Activated CD4-positive, alpha-beta T cell treated with anti-CD3 and anti-CD28 coated beads, Interleukin-2, amount 50 U/mL, for 24 hours (primary cell): ENCODE data around the gene LRRC61.
"Not testable (repeated sequence)": the region's sequence is repeated elsewhere in the genome, so short reads cannot be mapped to it uniquely, and the experiment has no call there.

Experiments used
- DNase-seq, 2 donors: peaks; one replicate each; pipeline ENCODE4 v3.0.0-alpha.2; 2020; ENCODE audit warnings: low read depth in 1 of 2, low spot score in 1 of 2

LRRC61 gene, protein sequence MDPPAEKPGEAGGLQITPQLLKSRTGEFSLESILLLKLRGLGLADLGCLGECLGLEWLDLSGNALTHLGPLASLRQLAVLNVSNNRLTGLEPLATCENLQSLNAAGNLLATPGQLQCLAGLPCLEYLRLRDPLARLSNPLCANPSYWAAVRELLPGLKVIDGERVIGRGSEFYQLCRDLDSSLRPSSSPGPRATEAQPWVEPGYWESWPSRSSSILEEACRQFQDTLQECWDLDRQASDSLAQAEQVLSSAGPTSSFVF

DNA sequence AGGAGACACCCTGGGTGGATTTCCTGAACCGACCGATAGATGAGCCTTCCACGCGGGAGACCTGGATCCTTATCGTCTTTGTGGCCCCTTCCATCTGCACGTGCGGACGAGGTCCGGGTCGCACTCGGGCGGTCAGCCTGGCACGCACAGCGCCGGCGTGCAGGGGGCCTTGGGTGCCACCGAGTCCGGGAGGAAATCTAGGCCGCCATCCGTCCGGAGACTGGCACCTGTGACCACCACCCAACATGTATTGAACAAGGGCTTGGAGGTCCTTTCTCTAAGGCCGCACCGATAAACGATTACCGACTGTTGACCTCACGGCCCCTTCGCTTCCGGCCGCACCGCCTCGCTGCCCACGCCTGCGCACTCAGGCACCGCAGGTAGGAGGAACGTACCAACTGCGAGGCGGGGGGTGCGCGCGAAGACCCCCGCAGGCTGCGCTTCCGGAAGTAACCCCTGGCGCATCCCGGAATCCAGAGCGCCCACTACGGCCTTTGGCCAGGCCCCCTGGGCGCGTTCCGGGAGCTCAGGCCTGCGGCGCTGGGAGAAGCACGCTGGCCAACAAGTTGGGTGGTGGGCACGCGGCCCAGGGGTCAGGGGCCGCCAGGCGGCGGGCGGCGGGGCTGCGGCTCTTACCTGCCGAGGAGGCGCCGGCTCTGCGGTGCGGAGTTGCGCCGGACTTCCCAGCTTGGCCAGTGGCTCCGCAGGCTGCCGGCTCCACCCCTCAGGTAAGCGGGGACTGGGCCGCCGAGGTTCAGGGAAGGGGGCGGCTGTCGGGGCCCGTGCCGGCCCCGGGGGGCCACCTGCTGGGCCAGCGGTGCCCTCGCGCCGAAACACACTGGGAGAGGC, at the start of gene LRRC61, which contains the start of gene ACTR3C:
TSS of gene LRRC61 (plus strand) at position 523 of the 849 bp plus-strand sequence. CDS start 13,507 bp downstream, outside the sequence.
TSS of gene ACTR3C (minus strand) at position 713 of the 849 bp plus-strand sequence. CDS start 28,249 bp downstream, outside the sequence.
- peak; percentile 46 to 54 for DNase-seq

DNA sequence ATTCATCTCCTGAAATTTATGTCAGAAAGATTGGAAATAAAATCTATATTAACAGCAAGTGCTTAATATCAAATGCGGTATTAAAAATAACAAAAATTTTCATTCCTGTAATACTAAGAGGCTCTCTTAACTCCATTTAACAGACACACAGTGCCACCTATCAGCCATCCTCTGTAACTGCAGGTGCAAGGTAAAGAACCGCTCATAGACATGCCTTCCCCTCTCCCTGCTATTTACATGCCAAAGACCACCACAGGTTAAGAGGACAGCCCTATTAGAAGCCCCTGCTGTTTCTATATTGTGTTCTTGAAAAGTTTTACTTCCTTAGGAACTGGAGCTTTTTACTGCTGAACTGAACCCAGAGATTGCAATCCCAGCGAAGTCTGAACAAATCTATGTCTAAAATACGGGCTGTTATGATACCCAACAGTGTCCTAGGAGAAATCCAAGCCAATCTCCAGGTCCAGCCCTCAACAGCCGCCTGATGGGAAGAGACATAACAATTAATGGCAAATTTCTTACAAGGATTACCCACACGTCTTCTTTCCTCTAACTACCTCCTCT, 46.9 kb upstream of the LRRC61 start:
- peak in 1 of 2 donors; percentile 32 for DNase-seq

DNA sequence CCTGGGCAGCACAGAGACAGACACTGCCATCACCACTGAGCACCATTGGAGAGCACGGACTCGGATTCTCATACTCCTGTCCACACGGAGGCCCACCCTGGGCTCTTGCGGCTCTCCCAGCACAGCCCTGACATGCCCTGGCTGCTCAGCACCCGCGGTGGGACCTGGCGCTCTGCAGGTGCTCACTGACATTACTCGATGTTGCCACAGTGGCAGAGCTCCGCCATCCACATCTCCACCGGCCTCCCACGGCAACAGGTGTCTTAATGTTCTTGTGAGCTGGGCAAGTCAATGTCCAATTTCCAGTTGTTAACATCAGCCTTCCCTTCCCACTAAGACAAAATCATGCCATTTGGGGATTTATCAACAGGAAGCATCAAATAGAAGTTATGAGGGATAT, 44.8 kb upstream of the LRRC61 start:
- DNase-seq, result not testable (repeated sequence)

DNA sequence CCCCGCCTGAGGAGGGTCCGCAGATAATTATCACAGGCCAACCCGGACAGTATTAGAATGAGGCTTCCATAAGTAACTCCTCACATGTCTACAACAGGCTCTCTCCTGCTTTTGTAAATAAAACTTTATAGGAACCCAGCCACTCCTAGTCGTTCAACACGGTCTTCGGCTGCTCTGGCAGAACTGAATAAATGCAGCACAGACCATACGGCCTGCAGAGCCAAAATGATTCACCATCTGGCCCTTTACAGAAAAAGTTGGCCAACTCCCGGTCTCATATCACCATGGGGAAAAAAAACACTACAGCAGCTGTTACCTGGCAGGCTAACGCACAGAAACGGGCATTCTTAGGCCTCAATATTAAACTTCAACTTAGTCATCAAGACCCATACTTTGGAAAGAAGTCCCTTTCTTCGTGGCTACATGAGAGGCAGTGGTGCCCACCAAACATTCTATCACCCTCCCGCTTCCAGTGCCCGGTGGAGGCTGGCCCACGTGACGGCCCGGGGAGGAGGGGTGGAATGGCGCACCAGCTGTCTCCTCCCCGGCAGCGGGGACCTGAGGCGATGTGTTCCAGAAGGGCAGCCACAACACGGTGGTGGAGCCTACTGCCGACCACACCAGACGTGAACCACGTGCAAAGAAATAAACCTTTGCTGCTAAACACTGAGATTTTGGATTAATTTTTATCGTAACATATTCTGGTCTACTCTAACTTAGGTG, 41.3 kb upstream of the LRRC61 start:
- DNase-seq, result not testable (repeated sequence)

DNA sequence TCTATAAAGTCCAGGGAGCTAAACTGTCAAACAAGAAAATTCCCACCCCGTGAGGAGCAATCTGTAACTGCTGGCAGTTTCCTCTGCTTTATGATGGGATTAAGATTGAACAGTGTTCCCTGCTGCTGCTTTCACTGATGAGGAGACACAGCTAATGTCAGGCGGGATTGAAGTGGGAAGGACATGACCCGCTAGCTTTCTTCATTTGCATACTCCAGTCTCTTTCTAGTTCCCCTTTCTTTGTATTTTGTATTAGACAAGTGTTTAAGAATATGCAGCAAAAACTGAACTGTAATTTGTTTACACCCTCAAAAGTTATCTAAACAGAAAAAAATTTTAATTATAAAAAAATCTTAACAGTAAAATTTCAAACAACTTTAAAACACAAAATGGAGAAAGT, 40.0 kb upstream of the LRRC61 start:
- not testable (repeated sequence) for DNase-seq

DNA sequence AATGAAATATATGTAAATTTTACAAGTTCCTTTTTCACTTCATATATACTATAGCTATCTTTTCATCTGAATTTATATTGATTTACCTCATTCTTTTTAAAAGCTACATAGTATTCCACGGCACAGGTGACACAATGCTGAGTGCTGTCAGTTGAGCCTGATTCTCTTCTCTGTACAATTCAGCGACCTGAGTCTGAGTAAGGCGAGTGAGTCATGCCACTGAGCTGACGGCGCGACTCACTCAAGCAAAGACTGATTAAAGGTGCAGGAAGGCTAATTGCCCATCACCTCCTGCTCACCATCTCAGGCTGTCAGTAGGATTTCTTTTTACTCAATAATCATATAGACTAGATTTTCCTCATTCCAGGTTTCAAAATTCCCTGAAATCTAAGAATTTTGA, 39.5 kb upstream of the LRRC61 start:
- not testable (repeated sequence) for DNase-seq

DNA sequence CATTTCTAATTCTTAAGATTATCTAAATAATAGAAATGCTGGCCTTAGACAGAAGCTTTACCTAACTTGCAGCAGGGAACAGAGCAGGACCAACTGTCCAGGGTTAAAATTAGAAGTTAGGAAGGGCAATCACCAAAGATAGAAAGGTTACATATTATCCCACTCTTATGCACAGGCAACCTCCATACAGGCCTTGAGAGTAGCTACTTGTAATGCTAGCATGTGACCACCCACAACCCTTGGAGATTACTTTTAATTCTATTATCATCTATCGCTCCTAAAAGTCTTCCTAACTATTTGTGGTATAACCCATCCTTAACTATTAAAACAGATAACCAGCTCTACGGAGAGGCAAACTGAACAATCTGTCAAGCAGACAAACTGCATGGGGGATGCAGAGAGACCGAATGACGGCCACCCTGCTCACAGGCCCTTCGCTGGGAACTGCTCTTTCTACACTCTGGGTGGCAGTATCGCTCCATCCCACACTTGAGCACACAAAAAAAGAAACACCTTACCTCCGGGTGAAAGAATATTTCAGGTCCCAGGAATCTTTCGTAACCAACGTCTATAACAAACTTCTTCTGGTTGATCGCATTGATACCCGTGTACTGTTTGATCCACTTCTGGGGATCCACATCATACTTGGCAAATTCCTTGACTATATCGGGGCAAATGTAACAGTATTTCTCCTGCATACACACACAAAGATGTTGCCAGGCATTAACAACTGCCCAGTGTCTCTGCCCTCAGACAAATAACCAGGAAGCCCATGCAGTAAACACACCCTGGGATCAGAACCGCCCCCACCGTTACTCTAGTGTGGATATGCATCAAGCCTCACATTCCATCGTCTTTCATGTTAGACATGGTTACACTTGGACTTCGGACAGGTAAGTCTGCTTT, 37.1 kb upstream of the LRRC61 start:
- DNase-seq, result peak in 1 of 2 donors; percentile 4

DNA sequence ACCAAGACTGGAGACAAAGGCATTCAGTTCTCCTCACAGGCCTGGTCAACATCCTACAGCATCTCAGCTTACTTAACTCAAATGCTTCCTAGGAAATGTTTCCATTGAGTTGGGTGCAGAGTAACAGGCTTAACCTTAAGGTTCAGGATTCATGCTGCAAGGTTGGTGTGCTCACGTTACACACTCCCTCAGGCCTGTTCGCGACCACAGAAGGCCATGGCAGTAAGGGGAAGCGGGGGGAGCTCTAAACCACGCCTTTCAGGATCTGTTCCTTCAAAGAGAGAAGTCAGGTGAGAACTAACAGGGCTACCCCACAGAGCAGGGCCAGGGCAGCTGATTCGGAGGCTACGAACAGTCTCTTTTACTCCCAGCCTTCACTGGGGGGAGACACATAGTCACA, 35.3 kb upstream of the LRRC61 start:
- not testable (repeated sequence) for DNase-seq

DNA sequence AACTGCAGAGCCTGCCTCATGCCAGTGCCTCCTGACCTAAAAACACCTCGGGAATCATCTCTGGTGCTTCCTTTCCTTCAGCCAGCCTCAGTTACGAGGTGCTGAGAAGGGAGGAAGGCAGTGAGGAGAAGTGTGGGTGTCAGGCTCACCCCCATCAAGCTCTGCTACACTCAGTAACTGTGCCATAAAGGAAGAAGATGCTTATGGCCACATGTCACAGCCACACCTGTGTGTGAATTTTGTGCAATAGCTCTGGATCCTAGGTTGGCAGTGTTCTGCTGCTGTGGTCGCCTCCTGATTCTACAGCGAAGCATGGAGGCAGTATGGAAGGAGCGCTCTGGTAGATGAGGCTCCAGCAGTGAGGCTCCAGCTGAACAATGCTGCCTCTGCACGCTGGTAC, 34.3 kb upstream of the LRRC61 start:
- DNase-seq, result not testable (repeated sequence)

DNA sequence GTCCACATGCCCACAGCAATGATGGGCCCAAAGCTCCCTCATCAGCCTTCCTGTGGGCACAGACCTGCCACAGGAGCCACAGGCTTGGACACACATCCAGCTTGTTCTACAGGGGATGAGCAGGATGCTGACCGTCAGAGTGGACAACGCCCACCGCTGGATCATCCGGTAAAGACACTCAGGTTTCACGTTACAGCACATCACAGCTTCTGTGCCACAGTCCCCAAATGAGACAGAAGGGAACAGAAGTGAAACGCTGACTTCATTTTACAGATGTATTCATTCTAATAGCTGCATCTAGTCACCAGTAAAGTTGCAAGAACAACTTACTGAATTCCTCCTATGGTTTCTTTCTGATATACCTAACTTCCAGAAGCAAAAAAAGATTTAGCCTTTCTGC, 32.8 kb upstream of the LRRC61 start:
- not testable (repeated sequence) for DNase-seq

DNA sequence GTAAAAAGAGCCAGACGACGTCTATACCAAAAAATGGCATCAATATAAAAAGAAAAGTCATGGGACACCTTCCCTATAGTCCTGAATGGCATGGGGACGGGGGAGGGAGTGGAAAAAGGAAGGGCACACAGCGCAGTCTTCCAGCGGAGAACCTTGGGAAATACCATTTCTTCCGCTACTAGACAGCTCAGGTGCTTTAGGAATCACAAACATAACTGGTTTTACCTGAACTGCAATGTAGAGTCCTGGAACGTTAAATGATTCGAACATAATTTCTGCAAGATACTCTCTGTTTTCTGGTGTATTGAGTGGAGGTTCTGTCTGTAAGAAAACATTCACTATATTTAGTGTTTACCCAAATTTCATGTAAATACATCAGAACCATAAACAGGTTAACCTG, 28.1 kb upstream of the LRRC61 start:
- DNase-seq, result not testable (repeated sequence)

DNA sequence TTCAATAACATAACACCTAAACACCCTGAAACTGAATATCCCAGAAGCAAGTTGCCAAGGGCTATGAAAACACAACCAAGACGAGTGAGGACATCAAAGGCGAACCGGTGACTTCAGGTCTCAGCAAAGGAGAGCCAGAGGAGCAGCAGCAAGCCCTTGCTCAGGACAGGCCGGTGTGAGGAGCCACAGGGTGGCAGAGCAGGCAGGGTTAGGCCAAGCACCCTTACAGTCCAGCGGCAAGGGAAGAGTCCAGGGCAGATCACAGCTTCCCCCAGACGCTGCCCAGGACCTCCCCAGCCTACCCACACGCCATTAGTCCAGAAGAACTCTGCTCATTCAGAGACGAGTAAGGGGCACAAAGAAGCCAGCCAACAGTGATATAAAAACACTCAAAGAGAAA, 27.5 kb upstream of the LRRC61 start:
- DNase-seq, result not testable (repeated sequence)

DNA sequence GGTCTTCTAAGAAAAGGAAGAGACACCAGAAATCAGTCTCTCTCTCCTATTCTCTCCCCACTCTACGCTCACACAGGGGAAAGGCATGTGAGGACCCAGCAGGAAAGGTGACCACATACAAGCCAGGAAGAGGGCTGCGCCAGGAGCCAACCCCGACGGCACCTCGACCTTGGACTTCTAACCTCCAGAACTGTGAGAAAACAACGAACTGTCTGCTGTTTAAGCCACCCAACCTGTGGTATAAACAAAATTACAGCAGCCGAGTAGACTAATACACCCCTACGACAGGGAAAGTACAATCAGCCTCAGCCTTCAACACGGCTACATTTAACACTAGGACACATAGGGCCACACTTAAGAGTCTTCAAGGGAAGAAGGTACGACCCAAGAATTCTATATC, 26.4 kb upstream of the LRRC61 start:
- not testable (repeated sequence) for DNase-seq

DNA sequence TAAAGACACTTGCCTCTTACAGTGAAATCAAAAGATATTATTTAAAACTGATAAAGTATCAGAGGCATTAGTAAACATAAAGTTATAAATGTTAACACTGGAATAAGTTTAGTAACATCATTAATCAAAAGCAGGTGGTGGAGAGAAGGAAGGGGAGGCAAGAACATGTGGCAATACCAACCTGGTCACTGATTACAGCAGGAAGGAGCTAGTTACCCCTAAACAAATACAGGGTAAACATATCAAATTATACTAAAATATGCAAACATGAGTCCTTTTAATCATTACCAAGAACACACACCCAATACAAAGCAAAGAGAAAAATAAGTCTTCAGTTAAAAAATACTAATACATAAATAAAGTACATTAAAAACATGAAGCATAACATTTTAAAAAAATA, 25.2 kb upstream of the LRRC61 start:
- DNase-seq, result not testable (repeated sequence)

DNA sequence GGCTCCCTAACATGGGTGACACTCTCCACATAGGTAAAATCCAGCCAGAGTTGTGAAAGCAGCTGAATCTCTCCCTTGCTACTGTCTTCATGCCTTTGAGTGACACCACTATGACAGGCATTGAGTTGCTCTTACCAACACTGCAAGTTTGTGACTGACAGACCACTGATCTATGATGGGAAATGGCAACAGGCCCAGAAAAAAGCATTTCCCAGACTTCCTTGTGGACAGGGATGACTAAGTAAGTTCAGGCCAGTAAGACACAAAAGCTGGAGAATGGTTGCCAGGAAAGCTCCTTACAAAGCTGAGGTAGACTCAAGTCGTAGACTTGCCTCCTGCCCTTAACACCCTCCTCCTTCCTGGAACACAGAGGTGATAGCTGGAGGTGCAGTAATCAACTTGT, 20.2 kb upstream of the LRRC61 start:
- not testable (repeated sequence) for DNase-seq

DNA sequence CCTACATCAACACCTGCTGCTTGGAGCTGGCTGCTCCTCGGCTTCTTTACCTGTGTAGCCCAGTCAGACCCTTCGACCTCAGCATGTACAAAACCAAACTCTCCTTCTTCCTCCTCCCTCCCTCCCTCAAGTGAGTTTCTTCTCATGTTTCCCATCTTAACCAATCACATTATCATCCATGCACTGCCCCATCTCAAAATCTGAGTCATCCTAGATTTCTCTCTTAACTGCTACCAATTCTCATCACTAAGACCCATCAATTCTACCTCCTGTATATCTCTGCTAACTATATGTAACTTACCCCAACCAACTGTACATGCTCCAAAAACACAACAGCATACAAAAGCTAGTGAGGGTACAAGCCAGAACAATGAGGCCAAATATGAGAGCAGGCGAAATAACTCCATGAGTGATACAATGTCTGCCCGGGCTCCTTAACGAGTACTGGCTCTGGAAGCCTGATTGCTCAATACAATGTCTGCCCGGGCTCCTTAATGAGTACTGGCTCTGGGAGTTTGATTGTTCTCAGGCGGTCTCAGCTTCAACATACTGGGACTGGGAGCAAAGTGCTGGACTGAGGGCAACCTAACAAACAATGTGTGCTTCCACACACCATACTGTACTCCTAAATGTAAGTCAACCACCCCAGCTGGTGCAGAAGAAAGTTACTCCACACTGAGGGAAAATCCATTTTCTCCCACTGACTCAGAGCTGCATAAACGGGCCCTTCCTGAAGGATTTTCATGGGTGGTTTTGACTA, 18.5 kb upstream of the LRRC61 start:
- not testable (repeated sequence) for DNase-seq

DNA sequence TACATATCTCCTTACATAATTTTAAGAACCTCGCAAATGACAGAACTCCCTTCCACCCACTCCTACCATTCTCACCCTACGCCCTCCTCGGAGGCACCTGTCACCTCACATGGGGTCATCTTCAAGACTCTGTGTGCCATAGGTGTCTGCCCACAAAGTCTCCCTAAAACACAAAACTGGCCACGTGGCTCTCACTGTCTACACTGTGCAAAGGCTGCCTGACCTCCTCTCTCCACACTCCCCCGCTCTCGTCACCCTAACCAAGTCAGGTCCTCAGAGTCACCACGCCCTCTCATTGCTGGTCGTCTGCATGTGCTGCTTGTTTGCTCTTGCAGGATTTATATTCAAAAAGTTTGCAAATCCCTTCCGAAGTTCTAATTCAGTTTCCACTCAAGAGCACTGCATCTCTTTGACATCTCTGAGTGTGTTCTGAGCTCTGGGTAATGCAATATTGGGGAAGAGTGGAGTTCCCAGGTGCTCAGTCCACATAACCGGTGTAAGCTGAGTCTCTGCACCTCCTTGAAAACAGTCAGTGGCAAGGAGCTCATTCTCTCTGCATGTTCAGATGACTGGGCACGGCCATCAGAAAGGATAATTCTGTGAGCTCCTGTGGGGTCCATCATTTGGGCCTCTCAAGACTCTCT, 17.8 kb upstream of the LRRC61 start:
- DNase-seq, result not testable (repeated sequence)

DNA sequence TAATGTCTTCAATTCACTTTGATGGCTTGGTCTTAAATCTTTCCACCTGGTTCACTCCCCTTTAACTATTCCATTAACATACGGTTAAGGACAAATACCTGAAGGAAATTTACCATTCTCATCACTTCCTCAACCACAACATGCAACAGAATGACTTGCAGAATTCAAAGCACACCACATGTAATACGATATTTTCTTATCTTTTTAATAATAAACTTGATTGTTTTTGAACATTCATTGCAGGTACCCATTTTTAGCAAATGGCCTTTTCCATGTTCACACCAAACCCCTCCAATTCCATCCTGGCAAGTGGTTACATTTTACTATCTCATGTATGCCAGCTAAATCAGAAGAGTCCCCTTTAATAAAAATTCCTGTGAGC, 17.3 kb upstream of the LRRC61 start:
- DNase-seq, result not testable (repeated sequence)

DNA sequence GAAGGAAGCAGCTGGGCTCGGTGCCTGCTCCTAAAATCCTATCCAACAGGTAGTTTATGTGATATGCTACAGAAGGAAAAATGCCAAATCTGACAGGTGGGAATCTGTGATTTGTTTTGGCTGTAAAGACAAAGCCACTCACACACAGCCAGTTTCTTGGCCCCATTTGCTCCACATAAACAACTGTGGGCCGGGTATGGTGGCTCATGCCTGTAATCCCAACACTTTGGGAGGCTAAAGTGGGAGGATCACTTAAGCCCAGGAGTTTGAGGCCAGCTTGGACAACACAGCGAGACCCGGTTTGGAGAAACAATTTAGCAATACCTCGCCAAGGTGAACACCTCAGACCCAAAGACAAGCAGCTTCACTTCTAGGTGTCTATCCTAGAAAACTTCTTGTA, 16.8 kb upstream of the LRRC61 start:
- DNase-seq, result not testable (repeated sequence)
